ENCODE measurements around the gene CEP128.
A peak's percentile ranks its signal among the peaks of the same experiment; 100 is the strongest.

The CEP128 gene

GRCh38 chr14:80930095-80930494, 11.4 kb downstream of the CEP128 start:
- H3K9me3 ChIP-seq (ENCODE audit: control insufficient read depth, insufficient read depth, low read depth, low read length): no peaks in the 10 kb centered on the region
- CTCF ChIA-PET: no interaction called here
- TF ChIP-seq PATZ1 (tag by site-specific recombination; IDR thresholded peaks at IDR 0.05) (no peak), ZBTB8A (tag by site-specific recombination; IDR thresholded peaks at IDR 0.05) (no peak), ZNF155 (tag by site-specific recombination; IDR thresholded peaks at IDR 0.05) (no peak), ZNF548 (tag by site-specific recombination; IDR thresholded peaks at IDR 0.05) (no peak)
- POLR2A ChIA-PET: interaction anchor here (2.2 kb wide), 1 partner anchor 11 kb away, joined by 13 read pairs; the partner anchor contains the start of gene CEP128
- no peaks in the 10 kb centered on the region; a peak in 2 of 3 replicates for H3K36me3 ChIP-seq (ENCODE audit: control insufficient read depth in 2 of 2, insufficient read depth in 1 of 2, low read length in 2 of 2)
- no peak overlapping the region for H3K4me3 ChIP-seq (ENCODE audit: low read depth, low read length)
- H3K4me1 ChIP-seq (ENCODE audit: control insufficient read depth, insufficient read depth, low read length): no peaks in the 10 kb centered on the region
- H3K27ac ChIP-seq (ENCODE audit: extremely low read depth, low read depth, low read length): no peak overlapping the region

GRCh38 chr14:80927083-80927989, 14.2 kb downstream of the CEP128 start:
- CTCF ChIA-PET: interaction anchor here (0.6 kb wide), 1 partner anchor 16 kb away, joined by 3 read pairs; no protein-coding TSS in a partner anchor
- no peaks in the 10 kb centered on the region for H3K9me3 ChIP-seq (ENCODE audit: control insufficient read depth, insufficient read depth, low read depth, low read length)
- peaks cover 2% of the 10 kb centered on the region; the same call in 1 of the 2 replicates for H3K4me1 ChIP-seq (ENCODE audit: control insufficient read depth, insufficient read depth, low read length)
- POLR2A ChIA-PET: interaction anchor here (1.3 kb wide), 1 partner anchor 14 kb away, joined by 3 read pairs; the partner anchor contains the start of gene CEP128
- no peak overlapping the region for H3K27ac ChIP-seq (ENCODE audit: extremely low read depth, low read depth, low read length)
- H3K4me3 ChIP-seq (ENCODE audit: low read depth, low read length): no peak overlapping the region
- no peak for TF ChIP-seq ZNF18 (tag by site-specific recombination; IDR thresholded peaks at IDR 0.05)
- no peak for TF ChIP-seq EGR2 (tag by site-specific recombination; IDR thresholded peaks at IDR 0.05; ENCODE audit: low read depth)
- no peak for TF ChIP-seq REPIN1 (tag by site-specific recombination; IDR thresholded peaks at IDR 0.05; ENCODE audit: low read depth)
- no peak for TF ChIP-seq ZBTB7A (tag by site-specific recombination; IDR thresholded peaks at IDR 0.05; ENCODE audit: low read depth)
- no peak for TF ChIP-seq ZNF221 (tag by site-specific recombination; IDR thresholded peaks at IDR 0.05; ENCODE audit: borderline replicate concordance)
- no peak for TF ChIP-seq ZNF140 (tag by site-specific recombination; IDR thresholded peaks at IDR 0.05)
- no peak for TF ChIP-seq SP7 (tag by site-specific recombination; IDR thresholded peaks at IDR 0.05)
- no peak for TF ChIP-seq FEZF1 (tag by site-specific recombination; IDR thresholded peaks at IDR 0.05)
- no peak for TF ChIP-seq ZNF433 (tag by site-specific recombination; IDR thresholded peaks at IDR 0.05; ENCODE audit: low read depth)
- TF ChIP-seq SP3 (tag by site-specific recombination; IDR thresholded peaks at IDR 0.05): no peak
- TF ChIP-seq ZNF548 (tag by site-specific recombination; IDR thresholded peaks at IDR 0.05): no peak
- H3K36me3 ChIP-seq (ENCODE audit: control insufficient read depth in 2 of 2, insufficient read depth in 1 of 2, low read length in 2 of 2): no peaks in the 10 kb centered on the region; a peak in 1 of 3 replicates

GRCh38 chr14:80926397-80927082, 15.0 kb downstream of the CEP128 start:
- Histone ChIP-seq H3K9me3 (ENCODE audit: control insufficient read depth, insufficient read depth, low read depth, low read length) (no peaks in the 10 kb centered on the region), H3K36me3 (ENCODE audit: control insufficient read depth in 2 of 2, insufficient read depth in 1 of 2, low read length in 2 of 2) (no peaks in the 10 kb centered on the region; a peak in 1 of 3 replicates), H3K4me1 (ENCODE audit: control insufficient read depth, insufficient read depth, low read length) (peaks cover 2% of the 10 kb centered on the region; the same call in 1 of the 2 replicates), H3K4me3 (ENCODE audit: low read depth, low read length) (no peak overlapping the region), H3K27ac (ENCODE audit: extremely low read depth, low read depth, low read length) (no peak overlapping the region)
- ChIA-PET CTCF (no interaction called here), POLR2A (interaction anchor here (1.3 kb wide), 1 partner anchor 15 kb away, joined by 3 read pairs; the partner anchor contains the start of gene CEP128)
- TF ChIP-seq HOXD13 (CRISPR knock-in tag; IDR thresholded peaks at IDR 0.05; ENCODE audit: borderline replicate concordance): no peak
- TF ChIP-seq ZNF791 (tag by site-specific recombination; IDR thresholded peaks at IDR 0.05): no peak
- TF ChIP-seq FEZF1 (tag by site-specific recombination; IDR thresholded peaks at IDR 0.05): peak; percentile 10; the same call in 1 of the 2 replicates

All from HEK293 (cell line).